ENCODE results near the gene PHC2. TPM values are rescaled to one million over a fixed set of nuclear protein-coding genes. Genes with fewer than 3 reads are reported as not detected.
A peak's percentile ranks its signal among the peaks of the same experiment; 100 is the strongest.

The PHC2 gene
- total RNA-seq, 1 experiment from 2014 or later: 176 TPM

- no peaks in the 10 kb centered on the region for H4K20me1 ChIP-seq (ENCODE audit: insufficient read depth)
- no peak overlapping the region for H3K9ac ChIP-seq (ENCODE audit: low read length)
- H3K4me3 ChIP-seq (replicated peaks in 1 of 2; ENCODE audit: low read depth in 1 of 2, low read length in 2 of 2): no peak overlapping the region
- H3K79me2 ChIP-seq (ENCODE audit: insufficient read depth, low read length): peaks cover 99% of the 10 kb centered on the region
- peaks cover 43 to 68% of the 10 kb centered on the region in 2 experiments for H3K4me1 ChIP-seq (ENCODE audit: control insufficient read depth in 1 of 2, insufficient read depth in 2 of 2, low read length in 2 of 2)
- H3K9me2 ChIP-seq (ENCODE audit: insufficient read depth): no peaks in the 10 kb centered on the region
- BruUV-seq (replicated peaks): no TSS peak
- no peak overlapping the region for H2AFZ ChIP-seq (ENCODE audit: low read depth, low read length, poor library complexity, severe bottlenecking)
- TF ChIP-seq EGR1 (IDR thresholded peaks at IDR 0.05; ENCODE audit: low read depth) (no peak), EZH2 (IDR thresholded peaks at IDR 0.05) (no peak), POLR2AphosphoS5 (IDR thresholded peaks at IDR 0.05; ENCODE audit: low read depth, low read length) (no peak; the same call in 1 of the 2 replicates), ZBTB33 (IDR thresholded peaks at IDR 0.05; ENCODE audit: extremely low read depth, insufficient replicate concordance, low read length) (no peak), CTCF (IDR thresholded peaks at IDR 0.05 in 2 of 3, conservative IDR thresholded peaks at IDR 0.05 in 1 of 3; ENCODE audit: borderline replicate concordance in 1 of 3, insufficient read depth in 1 of 3, low read depth in 2 of 3, low read length in 2 of 3) (no peak), ZFX (IDR thresholded peaks at IDR 0.05) (no peak), POLR2A (IDR thresholded peaks at IDR 0.05; ENCODE audit: borderline replicate concordance, extremely low read depth, insufficient read depth, insufficient read length) (no peak), REST (IDR thresholded peaks at IDR 0.05; ENCODE audit: low read depth) (no peak), MAX (IDR thresholded peaks at IDR 0.05) (no peak), YY1 (IDR thresholded peaks at IDR 0.05; ENCODE audit: extremely low read depth, insufficient replicate concordance, low read depth, low read length) (no peak), RAD21 (IDR thresholded peaks at IDR 0.05; ENCODE audit: low read depth) (no peak), EZH2phosphoT487 (IDR thresholded peaks at IDR 0.05; ENCODE audit: borderline replicate concordance) (no peak), FOSL1 (IDR thresholded peaks at IDR 0.05; ENCODE audit: low read depth) (no peak), CBX3 (IDR thresholded peaks at IDR 0.05; ENCODE audit: low read depth) (no peak), ATF3 (IDR thresholded peaks at IDR 0.05) (no peak), TCF7L2 (IDR thresholded peaks at IDR 0.05; ENCODE audit: borderline replicate concordance, extremely low read depth, insufficient read depth, insufficient read length) (no peak), ZNF274 (IDR thresholded peaks at IDR 0.05; ENCODE audit: low read depth, low read length) (no peak), ELF1 (IDR thresholded peaks at IDR 0.05; ENCODE audit: borderline replicate concordance, low read depth) (no peak), SRF (IDR thresholded peaks at IDR 0.05; ENCODE audit: low read depth) (no peak), SIN3A (IDR thresholded peaks at IDR 0.05; ENCODE audit: low read depth) (no peak)
- no peaks in the 10 kb centered on the region for H3K27me3 ChIP-seq (ENCODE audit: insufficient read depth, low read length)
- ChIA-PET CTCF (no interaction called here), RAD21 (ENCODE audit: low non-redundant PET in 1 of 2, low total read pairs in 2 of 2, uncharacterized antibody in 2 of 2, unreplicated experiment in 2 of 2) (no interaction called here), POLR2A (no interaction called here)
- H3K36me3 ChIP-seq (ENCODE audit: control insufficient read depth in 1 of 2, insufficient read depth in 2 of 2, low read length in 2 of 2): peaks cover 15 to 55% of the 10 kb centered on the region in 2 experiments
- DNase-seq (ENCODE audit: low read depth, low spot score) (no peak), ATAC-seq (no peak)
- no peak overlapping the region for H3K4me2 ChIP-seq (ENCODE audit: low read length)
- H3K9me3 ChIP-seq (ENCODE audit: control insufficient read depth in 1 of 2, insufficient read depth in 1 of 2, low read depth in 1 of 2, low read length in 2 of 2): no peaks in the 10 kb centered on the region
- intact Hi-C loops (cut with micrococcal nuclease): no loop called here
- H3K27ac ChIP-seq (ENCODE audit: low read depth, low read length): peak overlapping the region; percentile 10; the same call in 1 of the 2 replicates
Observed at GRCh38 chr1:33424205-33424604, 6.7 kb downstream of the PHC2 start.

Data from HCT116 (cell line).